Smooth muscle cell (in vitro differentiated cells): Measurements from ENCODE around the gene IQCE. TPM values are rescaled to one million over a fixed set of nuclear protein-coding genes. Genes with fewer than 3 reads are reported as not detected.

Experiments used
- DNase-seq: peaks from one replicate; lab custom pipeline; 2025; ENCODE audit not compliant: unreplicated experiment; lab: John Stamatoyannopoulos, UW
- H2AFZ ChIP-seq: fragments of 200-600 bp; sonication (generic); 2 replicates; pipeline ENCODE4 v1.6.0; 2016; ENCODE audit warnings: antibody characterized with exemption, low read depth, mild to moderate bottlenecking
- H3F3A ChIP-seq: fragments of 200-600 bp; sonication (generic); 2 replicates; pipeline ENCODE4 v1.6.0; 2017; ENCODE audit warnings: antibody characterized with exemption, low read depth
- H3K27ac ChIP-seq: fragments of 200-600 bp; sonication (generic); 2 replicates; pipeline ENCODE4 v1.5.1; 2016; ENCODE audit warnings: low read depth, mild to moderate bottlenecking
- H3K27me3 ChIP-seq: fragments of 200-600 bp; sonication (generic); 2 replicates; pipeline ENCODE4 v1.6.1; 2016; ENCODE audit warnings: low read depth, mild to moderate bottlenecking
- H3K36me3 ChIP-seq: fragments of 200-600 bp; sonication (generic); 2 replicates; pipeline ENCODE4 v1.5.1; 2016; ENCODE audit warnings: low read depth
- H3K4me1 ChIP-seq: fragments of 200-600 bp; sonication (generic); 2 replicates; pipeline ENCODE4 v1.5.1; 2016; ENCODE audit warnings: low read depth
- H3K4me2 ChIP-seq: fragments of 200-600 bp; sonication (generic); 2 replicates; pipeline ENCODE4 v1.6.0; 2016; ENCODE audit warnings: mild to moderate bottlenecking
- H3K4me3 ChIP-seq: fragments of 200-600 bp; sonication (generic); 2 replicates; pipeline ENCODE4 v1.5.1; 2016; ENCODE audit warnings: mild to moderate bottlenecking
- H3K79me2 ChIP-seq: fragments of 200-600 bp; sonication (generic); 2 replicates; pipeline ENCODE4 v1.6.0; 2016; ENCODE audit warnings: low read depth, mild to moderate bottlenecking
- H3K9ac ChIP-seq: fragments of 200-600 bp; sonication (generic); 2 replicates; pipeline ENCODE4 v1.6.0; 2016; ENCODE audit warnings: low read depth
- H3K9me3 ChIP-seq: fragments of 200-600 bp; sonication (generic); replicated peaks from 2 replicates; pipeline ENCODE4 v1.5.1; 2016; ENCODE audit warnings: low read depth
- H4K20me1 ChIP-seq: fragments of 200-600 bp; sonication (generic); 2 replicates; pipeline ENCODE4 v1.6.0; 2016; ENCODE audit warnings: low read depth
- CTCF ChIP-seq: fragments of 200-600 bp; sonication (generic); IDR thresholded peaks from 2 replicates; pipeline ENCODE4 v1.5.1; 2017; ENCODE audit warnings: borderline replicate concordance, mild to moderate bottlenecking, antibody characterized with exemption; ENCODE audit not compliant: insufficient read depth, poor library complexity, severe bottlenecking
- WGBS: methylation state at CpG from one replicate; pipeline ENCODE4 v1.1.7; 2016; ENCODE audit warnings: low lambda C conversion rate; 5-methylcytosine and 5-hydroxymethylcytosine counted together
- polyA plus RNA-seq: library from polyadenylated mRNA; unstranded; fragments of >200 nt; fragmentation: Nextera tagmentation; extraction: Ambion mirVana; gene quantifications from 2 replicates; pipeline ENCODE4 v1.2.1, GENCODE V29; 2016
- total RNA-seq: library from RNA; depleted of rRNA; stranded (reverse); fragments of >200 nt; gene quantifications from 2 replicates; pipeline ENCODE4 v1.2.3, GENCODE V29; 2014

IQCE gene
- total and polyA plus RNA-seq, 2 experiments from 2014 or later, result 5.8 to 12.7 TPM

GRCh38 chr7:2611401-2611800 is 52.6 kb downstream of the IQCE start:
- H3K4me2 ChIP-seq, result no peak overlapping the region
- H3K9ac ChIP-seq, result no peak overlapping the region
- H3K27ac ChIP-seq, result no peak overlapping the region
- H3F3A ChIP-seq, result peaks cover 5% of the 10 kb centered on the region
- H3K79me2 ChIP-seq, result no peaks in the 10 kb centered on the region
- peaks cover 8% of the 10 kb centered on the region for H3K4me1 ChIP-seq
- H4K20me1 ChIP-seq, result no peaks in the 10 kb centered on the region
- no peak overlapping the region for H3K4me3 ChIP-seq
- H3K9me3 ChIP-seq, result no peaks in the 10 kb centered on the region
- no peaks in the 10 kb centered on the region for H3K27me3 ChIP-seq
- no peak for TF ChIP-seq CTCF
- no peak overlapping the region for H2AFZ ChIP-seq
- no peaks in the 10 kb centered on the region for H3K36me3 ChIP-seq
- 78% methylated on average over 11 of the region's 11 CpGs for WGBS
- DNase-seq, result no peak

- no peak overlapping the region for H3K4me3 ChIP-seq
- no peak for DNase-seq
- H3K4me2 ChIP-seq, result no peak overlapping the region
- no peaks in the 10 kb centered on the region for H3K9me3 ChIP-seq
- no peaks in the 10 kb centered on the region for H3K27me3 ChIP-seq
- no peaks in the 10 kb centered on the region for H3K36me3 ChIP-seq
- no peak overlapping the region for H3K27ac ChIP-seq
- no peaks in the 10 kb centered on the region for H3K79me2 ChIP-seq
- H3K9ac ChIP-seq, result no peak overlapping the region
- H2AFZ ChIP-seq, result no peak overlapping the region
- H3K4me1 ChIP-seq, result peaks cover 13% of the 10 kb centered on the region
- peaks cover 5% of the 10 kb centered on the region for H3F3A ChIP-seq
- no peaks in the 10 kb centered on the region for H4K20me1 ChIP-seq
- no peak for TF ChIP-seq CTCF
- 93% methylated on average over 10 of the region's 10 CpGs for WGBS
These were observed 53.1 kb downstream of the IQCE start for GRCh38 chr7:2611922-2612321.

GRCh38 chr7:2612445-2613097 is 53.8 kb downstream of the IQCE start:
- Histone ChIP-seq H3K36me3 (no peaks in the 10 kb centered on the region), H4K20me1 (no peaks in the 10 kb centered on the region), H3K4me2 (no peak overlapping the region), H3F3A (peaks cover 5% of the 10 kb centered on the region), H3K27me3 (no peaks in the 10 kb centered on the region), H3K9ac (no peak overlapping the region), H3K27ac (no peak overlapping the region), H3K9me3 (no peaks in the 10 kb centered on the region), H3K4me1 (peaks cover 13% of the 10 kb centered on the region), H2AFZ (no peak overlapping the region), H3K79me2 (no peaks in the 10 kb centered on the region), H3K4me3 (no peak overlapping the region)
- TF ChIP-seq CTCF, result no peak
- WGBS, result 79% methylated on average over 8 of the region's 15 CpGs
- DNase-seq, result no peak
